Liver (tissue), 9 donors: ENCODE data around the gene HYAL1. TPM values are rescaled to one million over a fixed set of nuclear protein-coding genes. Genes with fewer than 3 reads are reported as not detected.
"Not testable (repeated sequence)": the region's sequence is repeated elsewhere in the genome, so short reads cannot be mapped to it uniquely, and the experiment has no call there.

Experiments
- DNase-seq: peaks from one replicate; pipeline ENCODE4 v3.0.0-alpha.2; 2017; ENCODE audit warnings: low spot score
- H3K27ac ChIP-seq, 2 donors: one replicate each; pipeline ENCODE4 v1.7.0; 2013; ENCODE audit warnings: inconsistent platforms in 2 of 2, low read length in 2 of 2, control low read depth in 1 of 2, low read depth in 1 of 2, mild to moderate bottlenecking in 1 of 2
- H3K27me3 ChIP-seq, 4 donors: one replicate each; pipeline versions ENCODE4 v1.6.1 to v1.7.0; 2013; ENCODE audit warnings: low read length in 3 of 4, inconsistent platforms in 1 of 4, mild to moderate bottlenecking in 1 of 4, moderate library complexity in 1 of 4; ENCODE audit not compliant: control insufficient read depth in 4 of 4, insufficient read depth in 4 of 4
- H3K36me3 ChIP-seq, 4 donors: one replicate each; pipeline versions ENCODE4 v1.6.1 to v1.7.0; 2013; ENCODE audit warnings: low read length in 3 of 4, mild to moderate bottlenecking in 3 of 4, low read depth in 1 of 4, moderate library complexity in 1 of 4; ENCODE audit not compliant: control insufficient read depth in 4 of 4, insufficient read depth in 3 of 4
- H3K4me1 ChIP-seq, 4 donors: one replicate each; pipeline versions ENCODE4 v1.6.1 to v1.7.0; 2013; ENCODE audit warnings: low read length in 3 of 4, mild to moderate bottlenecking in 3 of 4, moderate library complexity in 1 of 4; ENCODE audit not compliant: control insufficient read depth in 4 of 4, insufficient read depth in 4 of 4
- H3K4me3 ChIP-seq, 3 donors: one replicate each; pipeline versions ENCODE4 v1.6.1 to v1.7.0; 2013; ENCODE audit warnings: low read length in 3 of 3, control low read depth in 1 of 3, low read depth in 1 of 3, mild to moderate bottlenecking in 1 of 3
- H3K9ac ChIP-seq, 2 donors: one replicate each; pipeline ENCODE4 v1.7.0; 2013; ENCODE audit warnings: low read length in 2 of 2, mild to moderate bottlenecking in 2 of 2, moderate library complexity in 2 of 2, control low read depth in 1 of 2, low read depth in 1 of 2
- H3K9me3 ChIP-seq, 4 donors: one replicate each; pipeline versions ENCODE4 v1.6.1 to v1.7.0; 2013; ENCODE audit warnings: low read length in 3 of 4; ENCODE audit not compliant: control insufficient read depth in 4 of 4
- CTCF ChIP-seq: fragments of 150-350 bp; IDR thresholded peaks from 2 replicates; pipeline ENCODE4 v1.5.1; 2017; ENCODE audit warnings: improper control_type of control experiment, low read depth, low read length; ENCODE audit not compliant: missing input control
- EGR1 ChIP-seq, 2 donors: IDR thresholded peaks; 2 replicates each; pipeline ENCODE4 v1.6.1; 2016 to 2018; ENCODE audit warnings: antibody characterized with exemption in 2 of 2, low read depth in 2 of 2
- FOXA1 ChIP-seq: IDR thresholded peaks from 2 replicates; pipeline ENCODE4 v1.6.1; 2016; ENCODE audit warnings: antibody characterized with exemption
- FOXA2 ChIP-seq: IDR thresholded peaks from 2 replicates; pipeline ENCODE4 v1.6.1; 2016; ENCODE audit warnings: antibody characterized with exemption
- GABPA ChIP-seq, 2 donors: IDR thresholded peaks in 1 of 2; conservative IDR thresholded peaks in 1 of 2; 2 replicates each; pipeline ENCODE4 v1.6.1; 2016; ENCODE audit warnings: antibody characterized with exemption in 2 of 2, mild to moderate bottlenecking in 1 of 2, moderate library complexity in 1 of 2
- HNF4A ChIP-seq, 2 donors: conservative IDR thresholded peaks; 2 replicates each; pipeline ENCODE4 v1.6.1; 2016; ENCODE audit warnings: antibody characterized with exemption in 2 of 2, mild to moderate bottlenecking in 2 of 2
- HNF4G ChIP-seq: IDR thresholded peaks from 2 replicates; pipeline ENCODE4 v1.6.1; 2016; ENCODE audit warnings: antibody characterized with exemption
- JUND ChIP-seq, 2 donors: IDR thresholded peaks; 2 replicates each; pipeline ENCODE4 v1.6.1; 2016; ENCODE audit warnings: antibody characterized with exemption in 2 of 2
- NR2F2 ChIP-seq: IDR thresholded peaks from 2 replicates; pipeline ENCODE4 v1.6.1; 2016; ENCODE audit warnings: antibody characterized with exemption
- RAD21 ChIP-seq, 2 donors: IDR thresholded peaks; 2 replicates each; pipeline ENCODE4 v1.6.1; 2016; ENCODE audit warnings: antibody characterized with exemption in 2 of 2, mild to moderate bottlenecking in 2 of 2
- RXRA ChIP-seq, 2 donors: IDR thresholded peaks; 2 replicates each; pipeline ENCODE4 v1.6.1; 2017 to 2018; ENCODE audit warnings: antibody characterized with exemption in 2 of 2, mild to moderate bottlenecking in 1 of 2
- ZBTB33 ChIP-seq: IDR thresholded peaks from 2 replicates; pipeline ENCODE4 v1.6.1; 2016; ENCODE audit warnings: antibody characterized with exemption
- WGBS: extraction: QIAGEN DNeasy Blood & Tissue Kit; methylation state at CpG from one replicate; pipeline ENCODE4 v1.1.7; 2013; 5-methylcytosine and 5-hydroxymethylcytosine counted together
- polyA plus RNA-seq, 2 donors: library from polyadenylated mRNA; stranded (reverse) in 1 of 2; unstranded in 1 of 2; fragments of 200-250 nt in 1 of 2; fragments of >200 nt in 1 of 2; fragmentation: Nextera tagmentation in 1 of 2; extraction: Ambion mirVana in 1 of 2; gene quantifications; one replicate each; pipeline versions ENCODE4 v1.2.1 to v1.2.3, GENCODE V29; 2013 to 2015
- total RNA-seq, 2 donors: library from RNA; depleted of rRNA; stranded (reverse); fragments of >200 nt; gene quantifications; one replicate each; pipeline ENCODE4 v1.2.3, GENCODE V29; 2014
- TF ChIP-seq, protein P1 (sequence below): IDR thresholded peaks from 2 replicates; pipeline ENCODE4 v1.6.1; 2016; ENCODE audit warnings: antibody characterized with exemption
- donor health status: healthy.
- donor health status: healthy.
- donor health status: healthy.
- donor health status: healthy.
- donor health status: healthy.

Gene HYAL1
- total and polyA plus RNA-seq, 4 donors, result 82.3 to 156 (median 121) TPM

GRCh38 chr3:50274371-50275104 lies 28.8 kb downstream of the HYAL1 start:
- Histone ChIP-seq H3K27me3 (peaks cover 0 to 2% (median 0%) of the 10 kb centered on the region in 4 donors), H3K4me1 (peaks cover 3 to 41% (median 19%) of the 10 kb centered on the region in 4 donors), H3K36me3 (no peaks in the 10 kb centered on the region), H3K4me3 (no peak overlapping the region), H3K27ac (no peak overlapping the region), H3K9ac (no peak overlapping the region), H3K9me3 (no peaks in the 10 kb centered on the region)
- 17% methylated on average over 26 of the region's 26 CpGs for WGBS
- DNase-seq, result peak; percentile 81
- TF ChIP-seq RAD21 (IDR thresholded peaks at IDR 0.05) (peak; percentile 70 to 74), HNF4A (conservative IDR thresholded peaks at IDR 0.05) (peak in 1 of 2 donors; percentile 18), HNF4G (no peak), FOXA1 (no peak), CTCF (peak; percentile 60), EGR1 (IDR thresholded peaks at IDR 0.05; ENCODE audit: low read depth in 2 of 2) (no peak), NR2F2 (no peak)
- TF ChIP-seq, protein P1, sequence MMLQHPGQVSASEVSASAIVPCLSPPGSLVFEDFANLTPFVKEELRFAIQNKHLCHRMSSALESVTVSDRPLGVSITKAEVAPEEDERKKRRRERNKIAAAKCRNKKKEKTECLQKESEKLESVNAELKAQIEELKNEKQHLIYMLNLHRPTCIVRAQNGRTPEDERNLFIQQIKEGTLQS, result no peak

GRCh38 chr3:50273689-50274065 lies 29.7 kb downstream of the HYAL1 start:
- Histone ChIP-seq H3K36me3 (no peaks in the 10 kb centered on the region), H3K27me3 (peaks cover 0 to 2% (median 0%) of the 10 kb centered on the region in 4 donors), H3K9me3 (no peaks in the 10 kb centered on the region), H3K4me1 (peaks cover 3 to 41% (median 19%) of the 10 kb centered on the region in 4 donors), H3K27ac (no peak overlapping the region), H3K4me3 (no peak overlapping the region), H3K9ac (no peak overlapping the region)
- TF ChIP-seq GABPA (IDR thresholded peaks at IDR 0.05 in 1 of 2, conservative IDR thresholded peaks at IDR 0.05 in 1 of 2) (no peak), JUND (IDR thresholded peaks at IDR 0.05) (no peak)
- no peak for DNase-seq
- WGBS, result 38% methylated on average over 31 of the region's 31 CpGs

- Histone ChIP-seq H3K36me3 (no peaks in the 10 kb centered on the region), H3K27ac (no peak overlapping the region), H3K4me1 (peaks cover 3 to 47% (median 19%) of the 10 kb centered on the region in 4 donors), H3K27me3 (peaks cover 0 to 2% (median 0%) of the 10 kb centered on the region in 4 donors), H3K4me3 (peak overlapping the region in 2 of 3 donors; percentile 10 to 32), H3K9me3 (no peaks in the 10 kb centered on the region), H3K9ac (peak overlapping the region in 1 of 2 donors; percentile 21)
- TF ChIP-seq GABPA (IDR thresholded peaks at IDR 0.05 in 1 of 2, conservative IDR thresholded peaks at IDR 0.05 in 1 of 2) (no peak), FOXA1 (no peak), ZBTB33 (no peak), RAD21 (IDR thresholded peaks at IDR 0.05) (peak; percentile 98 to 99), FOXA2 (no peak), HNF4A (conservative IDR thresholded peaks at IDR 0.05) (no peak), CTCF (peak; percentile 100), RXRA (IDR thresholded peaks at IDR 0.05) (peak in 1 of 2 donors; percentile 7)
- TF ChIP-seq, protein P1, result no peak
- 2% methylated on average over 61 of the region's 61 CpGs for WGBS
- peak; percentile 95 for DNase-seq
These were observed 30.3 kb downstream of the HYAL1 start for GRCh38 chr3:50272911-50273688.

DNA sequence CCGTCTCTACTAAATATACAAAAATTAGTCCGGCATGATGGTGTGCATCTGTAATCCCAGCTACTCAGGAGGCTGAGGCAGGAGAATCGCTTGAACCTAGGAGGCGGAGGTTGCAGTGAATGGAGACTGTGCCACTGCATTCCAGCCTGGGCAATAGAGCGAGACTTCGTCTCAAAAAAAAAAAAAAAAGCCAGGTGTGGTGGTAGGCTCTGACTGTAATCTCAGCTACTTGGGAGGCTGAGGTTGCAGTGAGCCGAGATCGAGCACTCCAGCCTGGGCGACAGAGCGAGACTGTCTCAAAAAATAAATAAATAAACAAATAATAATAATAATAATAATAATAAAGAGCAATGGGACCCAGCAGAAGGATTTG lies 30.9 kb downstream of the HYAL1 start:
- H3K4me3 ChIP-seq, H3K27ac ChIP-seq, H3K27me3 ChIP-seq, H3K9ac ChIP-seq, H3K9me3 ChIP-seq, H3K36me3 ChIP-seq, DNase-seq: not testable (repeated sequence)
- WGBS, result 75% methylated on average over 10 of the region's 10 CpGs
- peaks cover 3 to 52% (median 20%) of the 10 kb centered on the region in 4 donors for H3K4me1 ChIP-seq
